GM18951 (cell line): ENCODE results near the gene SEMA4B.
A peak's percentile ranks its signal among the peaks of the same experiment; 100 is the strongest.

ENCODE experiments used
- POLR2A ChIP-seq: IDR thresholded peaks from 4 replicates; pipeline ENCODE4 v1.6.1; 2011; ENCODE audit warnings: mild to moderate bottlenecking; ENCODE audit not compliant: insufficient read length, insufficient read depth; ENCODE audit errors: extremely low read depth
- in situ Hi-C: fragments of 300-500 bp; cut with MboI; formaldehyde crosslinking; loops from one replicate; pipeline ENCODE4 v1.12.0; 2022; ENCODE audit warnings: low sequenced_read_pairs, mixed read lengths, inconsistent platforms; ENCODE audit not compliant: unreplicated experiment

SEMA4B gene

DNA sequence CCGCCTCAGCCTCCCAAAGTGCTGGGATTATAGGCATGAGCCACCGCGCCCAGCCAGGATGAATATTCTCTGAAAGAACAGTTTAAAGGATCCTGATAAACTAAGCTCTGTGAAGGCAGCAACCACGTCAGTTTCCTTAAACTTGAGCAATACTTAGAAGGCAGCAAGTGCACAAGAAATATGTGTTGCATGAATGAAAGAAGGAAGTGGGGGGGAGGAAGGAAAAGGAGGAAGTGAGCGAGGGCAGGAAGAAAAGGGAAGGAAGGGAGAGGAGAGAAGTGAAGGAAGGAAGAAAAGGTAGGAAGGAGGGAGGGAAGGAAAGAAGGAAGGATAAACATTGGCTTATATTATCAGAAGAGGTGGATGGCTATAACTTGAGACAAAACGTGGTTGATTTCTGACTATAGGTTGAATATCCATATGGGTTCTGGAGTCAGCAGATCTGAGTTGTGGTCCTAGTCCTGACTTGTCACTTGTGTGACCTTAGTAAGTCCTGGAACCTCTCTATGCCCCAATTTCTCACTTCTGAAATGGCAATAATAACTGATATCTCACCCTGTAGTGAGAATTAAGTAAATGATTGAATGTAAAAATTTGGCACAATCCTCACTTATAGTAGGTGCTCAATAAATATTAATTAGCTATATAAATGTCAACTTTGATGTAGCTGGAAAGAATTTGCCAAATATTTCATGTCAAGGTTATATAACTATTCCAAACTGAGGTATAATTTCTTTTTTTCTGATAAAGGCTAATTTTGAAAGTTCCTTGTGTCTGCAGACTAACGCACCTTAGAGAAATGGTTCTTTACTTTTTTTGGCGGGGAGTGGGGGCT lies 12.0 kb upstream of the SEMA4B start:
- no peak for TF ChIP-seq POLR2A
- in situ Hi-C loops, result no loop called here

DNA sequence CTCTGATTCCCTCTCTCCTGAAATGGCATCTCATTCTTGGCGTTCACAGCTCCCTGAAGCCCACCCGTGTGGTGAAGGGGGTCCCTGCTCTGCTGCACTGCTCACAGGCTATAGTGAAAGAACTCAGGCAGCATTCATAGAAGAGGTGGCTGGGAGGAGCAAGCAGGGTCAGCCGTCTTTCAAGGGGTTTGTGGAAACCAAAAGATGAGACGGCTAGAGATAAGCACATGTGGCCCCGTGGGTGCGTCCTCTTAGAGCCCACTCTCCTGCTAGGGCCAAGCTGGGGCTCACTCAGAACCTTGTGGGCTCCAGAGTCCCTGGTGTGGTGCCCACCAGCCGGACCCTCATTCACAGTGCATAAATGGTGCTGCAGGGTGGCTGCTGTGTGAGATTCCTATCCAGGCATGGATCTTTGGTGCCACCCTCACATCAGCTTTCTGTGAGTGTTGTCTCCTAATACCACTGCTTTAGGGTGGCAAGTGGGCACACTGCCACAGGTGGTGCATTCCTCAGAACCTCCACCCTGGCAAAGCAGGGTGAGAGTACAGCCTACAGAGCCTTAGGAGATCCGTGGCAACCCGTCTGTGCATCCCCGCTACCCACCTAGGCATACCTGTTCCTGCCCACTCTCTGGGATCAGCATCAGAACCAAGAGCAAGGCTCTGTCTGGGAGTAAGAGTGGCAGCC lies 11.2 kb upstream of the SEMA4B start:
- TF ChIP-seq POLR2A, result no peak
- in situ Hi-C loops, result no loop called here

DNA sequence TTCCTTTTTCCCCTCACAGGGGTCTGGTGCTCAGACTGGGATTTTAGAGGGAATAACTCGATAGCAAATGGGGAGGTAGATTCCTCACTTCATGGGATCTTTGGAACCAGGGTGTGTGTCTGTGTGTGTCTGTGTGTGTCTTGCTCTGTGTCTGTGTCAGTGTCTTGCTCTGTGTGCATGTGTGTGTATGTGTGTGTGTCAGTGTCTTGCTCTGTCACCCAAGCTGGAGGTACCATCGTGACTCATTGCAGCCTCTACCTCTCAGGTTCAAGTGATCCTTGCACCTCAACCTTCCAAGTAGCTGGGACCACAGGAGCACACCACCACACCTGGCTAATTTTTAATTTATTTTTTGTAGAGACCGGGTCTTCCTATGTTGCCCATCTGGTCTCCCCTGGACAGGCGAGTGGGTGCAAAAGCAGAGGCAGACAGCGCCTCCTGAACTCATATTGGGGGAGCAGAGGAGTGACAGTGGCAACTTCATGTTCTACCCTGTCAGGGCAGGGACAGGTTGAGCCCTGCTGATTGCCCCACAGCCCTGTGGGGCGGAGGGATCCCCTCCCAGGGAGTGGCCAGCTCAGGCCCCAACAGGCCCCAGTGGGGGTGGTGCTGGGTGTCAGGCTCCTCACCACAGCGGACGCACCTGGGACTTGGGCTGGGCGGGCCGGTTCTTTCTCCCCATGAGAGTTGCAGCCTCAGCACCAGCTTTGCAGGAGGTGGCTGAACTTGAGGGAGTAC lies 10.4 kb upstream of the SEMA4B start:
- in situ Hi-C loops, result no loop called here
- TF ChIP-seq POLR2A, result no peak

DNA sequence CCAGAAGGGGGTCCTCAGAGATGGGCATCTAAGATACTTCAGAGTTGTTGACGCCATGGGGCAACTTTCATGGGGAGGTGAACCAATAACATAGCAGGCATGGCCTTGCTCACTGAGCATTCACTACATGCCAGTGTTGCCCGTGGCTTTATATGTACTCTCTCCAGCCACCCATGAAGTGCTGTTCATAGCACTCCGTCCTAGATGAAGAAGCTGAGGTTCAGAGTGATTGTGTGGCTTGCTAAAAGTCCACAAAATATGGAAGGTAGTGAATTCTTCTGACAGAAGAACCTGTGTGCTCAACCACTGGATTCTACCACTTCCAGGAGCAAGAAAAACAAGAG lies 9.8 kb upstream of the SEMA4B start:
- in situ Hi-C loops, result no loop called here
- TF ChIP-seq POLR2A, result no peak

DNA sequence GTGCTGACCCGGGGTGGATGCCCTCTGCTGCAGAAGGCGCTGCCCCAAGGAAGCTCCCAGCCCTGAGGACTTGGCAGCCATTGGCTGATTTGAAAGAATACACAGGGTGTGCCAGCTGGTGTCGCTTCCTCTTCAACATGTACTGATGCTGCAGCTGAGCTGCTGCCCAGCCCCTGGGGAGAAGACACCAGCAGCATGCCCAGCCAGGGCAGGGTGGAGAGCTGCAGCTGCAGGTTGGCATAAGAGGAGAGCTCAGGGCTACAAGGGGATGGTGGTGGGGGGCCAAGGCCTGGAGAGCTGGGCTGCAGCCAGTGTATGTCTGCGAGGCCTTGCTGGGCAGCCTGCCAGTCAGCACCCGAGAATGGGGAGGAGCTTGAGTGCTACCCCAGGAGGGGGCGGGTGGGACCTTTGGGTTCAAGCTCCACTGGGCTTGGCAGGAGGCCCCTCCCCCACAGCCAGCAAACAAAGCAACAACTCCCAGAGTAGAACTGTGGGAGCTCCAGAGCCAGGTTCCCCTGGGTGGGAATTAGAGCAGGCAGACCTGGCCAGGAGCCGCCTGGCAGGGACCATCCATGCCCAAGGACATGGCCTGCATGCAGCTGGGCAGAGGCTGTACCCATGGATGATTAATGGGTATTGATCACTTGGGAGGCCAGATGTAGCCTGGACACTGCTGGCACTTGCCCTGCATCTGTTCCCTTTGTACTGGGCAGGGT lies 9.2 kb upstream of the SEMA4B start:
- peak; percentile 56 for TF ChIP-seq POLR2A
- in situ Hi-C loops, result no loop called here

DNA sequence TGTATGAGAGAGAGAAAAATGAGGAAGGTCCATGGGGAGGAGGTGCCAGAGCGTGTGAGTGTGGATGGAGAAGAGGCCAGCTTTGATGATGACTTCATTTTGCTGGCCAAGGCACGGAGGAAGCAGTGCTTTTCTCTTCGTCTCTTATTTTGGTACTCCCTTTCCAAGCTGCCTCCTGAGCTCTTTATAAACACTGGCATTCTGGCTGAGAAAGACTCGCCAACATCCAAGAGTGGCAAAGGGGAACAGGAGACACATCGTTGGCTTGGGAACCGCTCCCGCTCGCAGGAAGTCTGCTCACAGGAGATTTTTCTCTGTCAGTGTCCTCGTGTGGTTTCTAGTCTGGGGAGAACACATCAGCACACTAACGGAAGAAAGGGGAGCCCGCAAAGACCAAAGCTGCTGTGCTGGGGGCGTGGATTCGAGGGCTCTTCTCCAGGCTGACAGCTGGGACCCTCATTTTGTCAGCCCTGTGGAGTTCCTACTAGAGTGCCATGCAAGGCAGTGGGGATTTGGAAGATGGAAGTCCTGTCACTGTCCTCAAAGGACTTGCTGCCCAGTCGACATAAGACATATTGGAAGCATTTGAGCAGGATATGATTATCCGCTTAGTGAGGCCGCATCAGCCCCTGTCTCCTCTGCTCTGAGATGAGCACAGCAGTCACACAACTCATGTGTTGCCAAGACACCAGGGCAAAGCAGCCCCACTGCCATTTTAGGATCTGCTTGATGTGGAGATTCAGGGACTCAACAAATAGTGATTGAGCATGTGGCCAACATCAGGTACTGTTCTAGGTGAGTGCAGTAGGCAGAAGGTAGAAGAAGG lies 8.0 kb upstream of the SEMA4B start:
- TF ChIP-seq POLR2A, result no peak
- in situ Hi-C loops, result no loop called here

DNA sequence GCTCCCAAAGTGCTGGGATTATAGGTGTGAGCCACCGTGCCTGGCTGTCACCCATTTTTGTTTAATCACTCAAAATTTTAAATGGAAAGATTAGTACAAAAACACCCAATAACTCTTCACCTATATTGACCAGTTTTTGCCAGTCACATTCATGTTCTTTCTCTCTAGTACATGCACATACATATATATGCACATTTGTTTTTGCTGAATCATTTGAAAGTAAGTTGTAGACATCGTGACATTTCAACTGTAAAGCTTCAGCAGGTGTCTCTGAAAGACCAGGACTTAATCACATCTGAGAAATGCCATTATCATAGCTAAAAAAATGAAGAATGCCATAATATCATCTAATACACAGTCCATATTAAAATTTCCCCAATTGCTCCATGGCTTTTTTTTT lies 6.5 kb upstream of the SEMA4B start:
- in situ Hi-C loops, result no loop called here
- no peak for TF ChIP-seq POLR2A

DNA sequence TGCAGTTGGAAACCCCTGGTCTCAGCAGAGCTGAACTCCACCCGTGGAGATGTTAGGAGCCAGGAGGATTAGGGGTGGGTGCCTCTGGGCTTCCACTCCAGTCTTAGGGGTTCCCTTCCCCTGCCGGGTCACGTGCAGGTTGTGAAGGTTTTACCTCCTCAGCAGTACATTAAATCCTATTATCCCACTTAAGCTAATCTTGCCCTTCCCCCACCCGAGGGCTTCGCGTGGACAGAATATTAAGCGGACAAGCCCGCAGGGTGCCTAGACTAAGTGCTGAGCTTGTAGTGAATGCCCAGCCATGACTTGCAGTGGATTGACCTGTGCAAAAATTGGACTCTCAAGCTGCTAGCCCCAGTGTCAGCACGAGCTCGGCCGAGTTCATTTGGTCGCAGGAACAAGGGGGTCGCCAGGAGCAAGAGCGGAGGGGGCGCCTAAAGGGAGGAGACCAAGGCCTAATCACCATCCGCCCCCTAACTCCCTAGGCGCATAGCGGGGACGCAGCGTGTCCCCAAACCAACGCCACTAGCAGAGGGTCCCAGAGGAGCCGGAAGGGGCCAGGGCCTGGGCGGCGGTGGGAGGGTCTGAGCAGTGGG lies 498 bp upstream of the SEMA4B start:
- no peak for TF ChIP-seq POLR2A
- in situ Hi-C loops, result no loop called here

DNA sequence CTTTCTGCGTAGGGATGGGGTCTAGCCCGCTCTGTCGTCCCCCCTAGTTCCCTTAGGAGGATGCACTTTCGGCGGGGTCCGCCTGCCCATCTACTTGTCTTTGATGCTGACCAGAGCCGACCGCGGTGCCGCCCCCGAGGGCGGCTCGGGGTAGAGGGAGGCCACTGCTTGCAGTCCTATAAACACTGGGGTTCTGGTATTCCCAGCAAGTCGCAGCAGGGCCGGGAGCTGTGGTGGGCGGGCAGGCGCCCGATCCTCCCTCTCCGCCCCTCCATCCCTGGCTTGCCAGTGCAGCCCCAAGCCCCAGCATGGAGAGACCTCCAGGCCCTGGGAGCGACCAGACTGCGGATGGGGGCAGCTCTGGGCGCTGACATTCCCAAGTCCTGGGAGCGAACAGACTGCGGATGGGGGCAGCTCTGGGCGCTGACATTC lies 830 bp downstream of the SEMA4B start:
- in situ Hi-C loops, result no loop called here
- TF ChIP-seq POLR2A, result no peak

DNA sequence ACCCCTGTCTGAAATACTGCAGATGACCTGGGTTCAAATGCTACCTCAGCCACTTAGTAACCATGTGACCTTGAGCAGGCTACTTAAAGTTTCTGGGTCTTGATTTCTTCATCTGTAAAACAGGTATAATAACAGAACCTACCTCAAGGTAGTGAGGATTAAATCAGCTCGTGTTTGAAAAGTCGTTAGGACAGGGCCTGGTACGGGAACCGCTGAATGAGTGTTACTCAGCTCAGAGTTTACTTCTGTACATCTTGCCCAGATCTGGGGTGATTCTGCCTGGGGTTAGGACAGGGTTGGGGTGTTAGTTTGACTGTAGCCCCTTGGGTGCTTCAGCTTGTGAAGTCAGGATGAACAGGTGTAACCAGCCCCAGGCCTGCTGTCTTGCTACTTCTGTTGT lies 1.8 kb downstream of the SEMA4B start:
- no peak for TF ChIP-seq POLR2A
- in situ Hi-C loops, result no loop called here

DNA sequence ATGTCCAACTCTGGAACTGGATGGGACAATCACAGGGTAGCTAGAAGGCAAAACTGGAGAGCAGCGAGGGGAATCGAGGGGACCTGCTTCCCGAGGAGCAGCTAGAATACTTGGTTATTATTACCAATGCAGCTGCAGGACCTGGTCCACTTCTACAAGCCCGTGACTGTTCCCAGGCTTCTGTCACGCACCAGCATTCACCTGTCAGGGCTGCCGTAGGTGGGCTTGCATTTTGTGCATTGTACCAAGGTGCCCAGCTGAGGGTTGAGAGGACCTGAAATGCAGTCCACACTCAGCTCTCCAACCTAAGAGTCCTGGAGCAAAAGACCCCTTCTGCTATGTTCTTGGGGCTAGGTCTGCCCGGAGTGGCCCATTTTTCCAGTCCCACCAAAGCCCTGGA lies 2.3 kb downstream of the SEMA4B start:
- TF ChIP-seq POLR2A, result no peak
- in situ Hi-C loops, result no loop called here

DNA sequence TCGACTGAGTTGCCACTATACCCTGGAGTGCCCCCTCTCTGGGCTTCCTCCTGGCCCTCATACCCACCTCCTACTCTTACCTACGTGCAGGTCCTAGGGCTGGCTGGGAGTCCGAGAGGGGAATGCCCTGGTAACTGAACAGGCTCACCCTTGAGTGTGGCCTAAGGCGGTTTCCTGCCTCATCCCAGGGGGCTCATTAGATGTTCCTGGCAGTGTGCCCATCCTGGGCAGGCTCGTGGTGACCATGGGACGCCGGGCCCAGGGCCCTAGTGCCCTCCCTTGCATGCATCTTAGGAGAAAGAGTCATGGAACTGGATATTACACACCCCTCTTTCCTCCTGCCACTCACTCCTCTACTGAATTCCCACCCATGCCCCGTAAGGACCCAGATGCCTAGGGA lies 2.8 kb downstream of the SEMA4B start:
- TF ChIP-seq POLR2A, result no peak
- in situ Hi-C loops, result no loop called here

DNA sequence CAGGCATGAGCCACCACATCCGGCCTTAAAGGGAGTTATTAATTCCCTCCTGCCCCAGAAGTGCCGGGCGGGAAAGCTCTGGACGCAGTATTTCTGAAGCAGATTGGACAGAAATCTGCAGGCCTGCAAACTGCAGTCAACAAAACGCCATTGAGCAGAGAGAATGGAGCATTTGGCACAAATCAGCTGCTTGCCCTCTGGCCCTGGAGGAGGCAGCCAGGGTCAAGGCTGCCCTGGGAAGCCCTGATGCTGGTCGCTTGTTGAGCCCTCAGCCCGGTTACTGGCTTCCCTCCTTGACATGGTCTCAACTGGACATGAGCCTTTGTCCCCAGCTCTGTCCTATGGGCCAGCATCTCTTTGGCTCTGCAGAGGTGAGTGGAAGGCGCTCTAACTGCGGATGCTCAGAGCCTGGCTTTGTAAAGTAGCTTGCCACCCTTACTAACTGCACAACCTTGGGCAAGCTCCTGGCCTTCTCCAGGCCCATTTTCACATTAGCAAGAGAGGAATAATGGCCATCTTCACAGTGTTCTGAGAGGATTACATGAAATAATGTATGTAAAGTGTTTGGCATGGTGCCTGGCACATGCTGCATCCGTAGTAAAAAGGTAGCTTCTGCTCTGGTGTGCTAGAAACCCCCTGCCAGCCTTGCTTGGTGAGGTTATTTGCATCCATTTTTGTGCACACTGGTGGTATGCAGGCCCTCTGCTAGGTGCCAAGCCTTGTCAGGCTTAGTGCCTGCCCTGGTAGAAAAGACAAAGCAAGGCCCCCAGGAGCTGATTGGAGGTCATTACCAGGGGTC lies 4.1 kb downstream of the SEMA4B start:
- in situ Hi-C loops, result no loop called here
- no peak for TF ChIP-seq POLR2A
